H9 (cell line): ENCODE results near the gene TXNDC17. TPM values are rescaled to one million over a fixed set of nuclear protein-coding genes. Genes with fewer than 3 reads are reported as not detected.

Source experiments
- DNase-seq: peaks from one replicate; pipeline ENCODE4 v3.0.0-alpha.2; 2017
- H2AFZ ChIP-seq: one replicate; pipeline ENCODE4 v1.6.1; 2013; ENCODE audit warnings: mild to moderate bottlenecking, low read length, control low read depth, moderate library complexity
- H2AK5ac ChIP-seq: 2 replicates; pipeline ENCODE4 v1.6.1; 2013; ENCODE audit warnings: low read length, control low read depth, mixed read lengths; ENCODE audit not compliant: insufficient read length
- H2BK120ac ChIP-seq: one replicate; pipeline ENCODE4 v1.6.1; 2013; ENCODE audit warnings: low read depth, mild to moderate bottlenecking, low read length, control low read depth, inconsistent platforms; ENCODE audit not compliant: poor library complexity, severe bottlenecking
- H2BK12ac ChIP-seq: 2 replicates; pipeline ENCODE4 v1.6.1; 2013; ENCODE audit warnings: low read length, control low read depth, mixed read lengths, low read depth; ENCODE audit not compliant: insufficient read length
- H2BK15ac ChIP-seq: 2 replicates; pipeline ENCODE4 v1.6.1; 2013; ENCODE audit warnings: low read depth, low read length, control low read depth
- H2BK20ac ChIP-seq: one replicate; pipeline ENCODE4 v1.6.1; 2013; ENCODE audit warnings: low read depth, mild to moderate bottlenecking, low read length, control low read depth, inconsistent platforms; ENCODE audit not compliant: poor library complexity, severe bottlenecking
- H2BK5ac ChIP-seq: 2 replicates; pipeline ENCODE4 v1.6.1; 2013; ENCODE audit warnings: low read length, control low read depth, mixed read lengths; ENCODE audit not compliant: insufficient read length
- H3K14ac ChIP-seq: 2 replicates; pipeline ENCODE4 v1.6.1; 2013; ENCODE audit warnings: low read length, control low read depth; ENCODE audit not compliant: insufficient read depth
- H3K18ac ChIP-seq: 2 replicates; pipeline ENCODE4 v1.6.1; 2013; ENCODE audit warnings: low read depth, mild to moderate bottlenecking, mixed read lengths, low read length, control low read depth; ENCODE audit not compliant: insufficient read length
- H3K23ac ChIP-seq: 2 replicates; pipeline ENCODE4 v1.6.1; 2013; ENCODE audit warnings: low read length, control low read depth, mixed read lengths, low read depth; ENCODE audit not compliant: insufficient read length
- H3K23me2 ChIP-seq: 2 replicates; pipeline ENCODE4 v1.6.1; 2013; ENCODE audit warnings: low read depth, mild to moderate bottlenecking, mixed read lengths, low read length, control low read depth; ENCODE audit not compliant: insufficient read length, poor library complexity, severe bottlenecking
- H3K27ac ChIP-seq: 2 replicates; pipeline ENCODE4 v1.5.1; 2013; ENCODE audit warnings: low read length, control low read depth, mixed read lengths, low read depth; ENCODE audit not compliant: insufficient read length
- H3K27me3 ChIP-seq: 2 replicates; pipeline ENCODE4 v1.6.1; 2013; ENCODE audit warnings: low read length, control low read depth, inconsistent platforms; ENCODE audit not compliant: insufficient read depth
- H3K4ac ChIP-seq: 2 replicates; pipeline ENCODE4 v1.6.1; 2013; ENCODE audit warnings: low read depth, mild to moderate bottlenecking, control low read depth, inconsistent platforms, low read length, moderate library complexity
- H3K4me1 ChIP-seq: 2 replicates; pipeline ENCODE4 v1.6.1; 2013; ENCODE audit warnings: low read length, control low read depth, inconsistent platforms; ENCODE audit not compliant: insufficient read depth
- H3K4me2 ChIP-seq: 2 replicates; pipeline ENCODE4 v1.6.1; 2013; ENCODE audit warnings: low read length, control low read depth, mixed read lengths; ENCODE audit not compliant: insufficient read length, insufficient read depth
- H3K56ac ChIP-seq: 2 replicates; pipeline ENCODE4 v1.6.1; 2013; ENCODE audit warnings: low read depth, mild to moderate bottlenecking, mixed read lengths, low read length, control low read depth; ENCODE audit not compliant: insufficient read length
- H3K79me1 ChIP-seq: 2 replicates; pipeline ENCODE4 v1.6.1; 2013; ENCODE audit warnings: low read depth, mild to moderate bottlenecking, moderate library complexity, low read length, control low read depth, inconsistent platforms; ENCODE audit not compliant: insufficient read depth, poor library complexity, severe bottlenecking
- H3K79me2 ChIP-seq: 2 replicates; pipeline ENCODE4 v1.6.1; 2013; ENCODE audit warnings: low read length, control low read depth, inconsistent platforms; ENCODE audit not compliant: insufficient read depth
- H3K9ac ChIP-seq: 2 replicates; pipeline ENCODE4 v1.6.1; 2013; ENCODE audit warnings: low read length, control low read depth, mixed read lengths; ENCODE audit not compliant: insufficient read length; ENCODE audit errors: extremely low read depth
- H3K9me3 ChIP-seq: one replicate; pipeline ENCODE4 v1.6.1; 2013; ENCODE audit warnings: low read depth, low read length, inconsistent platforms; ENCODE audit not compliant: control insufficient read depth
- H3T11ph ChIP-seq: one replicate; pipeline ENCODE4 v1.6.1; 2013; ENCODE audit warnings: mild to moderate bottlenecking, low read length, control low read depth, inconsistent platforms
- H4K20me1 ChIP-seq: one replicate; pipeline ENCODE4 v1.6.1; 2013; ENCODE audit not compliant: control insufficient read depth, insufficient read length, insufficient read depth
- H4K5ac ChIP-seq: 2 replicates; pipeline ENCODE4 v1.6.1; 2013; ENCODE audit warnings: low read depth, mild to moderate bottlenecking, mixed read lengths, low read length, control low read depth; ENCODE audit not compliant: insufficient read length
- H4K8ac ChIP-seq: replicated peaks from 2 replicates; pipeline ENCODE4 v1.6.1; 2013; ENCODE audit warnings: low read length, control low read depth, mixed read lengths, low read depth; ENCODE audit not compliant: insufficient read length
- H4K91ac ChIP-seq: 2 replicates; pipeline ENCODE4 v1.6.1; 2013; ENCODE audit warnings: low read depth, mild to moderate bottlenecking, moderate library complexity, mixed read lengths, low read length, control low read depth; ENCODE audit not compliant: insufficient read length
- H3K27ac Mint-ChIP-seq, 3 experiments: 2 replicates in 2 of 3; 3 replicates in 1 of 3; pipeline ENCODE4 v1.8.0; 2020 to 2021; ENCODE audit warnings: mixed read lengths in 3 of 3, mild to moderate bottlenecking in 1 of 3, moderate library complexity in 1 of 3
- H3K27me3 Mint-ChIP-seq: 2 replicates; pipeline ENCODE4 v1.8.0; 2021; ENCODE audit warnings: low read depth, mild to moderate bottlenecking, moderate library complexity, mixed read lengths
- H3K36me3 Mint-ChIP-seq, 3 experiments: 2 replicates in 2 of 3; 3 replicates in 1 of 3; pipeline ENCODE4 v1.8.0; 2020 to 2021; ENCODE audit warnings: low read depth in 3 of 3, mixed read lengths in 3 of 3; ENCODE audit not compliant: insufficient read depth in 1 of 3
- H3K4me1 Mint-ChIP-seq, 2 experiments: 2 replicates each; pipeline ENCODE4 v1.8.0; 2020; ENCODE audit warnings: mixed read lengths in 2 of 2
- H3K4me3 Mint-ChIP-seq, 2 experiments: 2 replicates in 1 of 2; 3 replicates in 1 of 2; pipeline ENCODE4 v1.8.0; 2020 to 2021; ENCODE audit warnings: mild to moderate bottlenecking in 2 of 2, mixed read lengths in 2 of 2, moderate library complexity in 1 of 2
- H3K9me3 Mint-ChIP-seq, 2 experiments: 2 replicates in 1 of 2; 3 replicates in 1 of 2; pipeline ENCODE4 v1.8.0; 2020; ENCODE audit warnings: mild to moderate bottlenecking in 2 of 2, mixed read lengths in 2 of 2, moderate library complexity in 1 of 2
- CTCF ChIP-seq: fragments of 200-600 bp; sonication (generic); conservative IDR thresholded peaks from 3 replicates; pipeline ENCODE4 v1.8.0; 2021; ENCODE audit warnings: antibody characterized with exemption, mild to moderate bottlenecking
- WGBS: extraction: QIAGEN DNeasy Blood & Tissue Kit; methylation state at CpG from one replicate; pipeline ENCODE4 v1.1.7; 2013; ENCODE audit warnings: missing lambda C conversion rate, low lambda C conversion rate, mixed read lengths; ENCODE audit not compliant: insufficient read length; ENCODE audit errors: extremely low coverage; 5-methylcytosine and 5-hydroxymethylcytosine counted together
- total RNA-seq: library from RNA; stranded (reverse); gene quantifications from 2 replicates; pipeline ENCODE4 v1.2.1, GENCODE V29; 2021

The TXNDC17 gene
- total RNA-seq, 1 experiment from 2014 or later, result 170 TPM

GRCh38 chr17:6668727-6669425, 28.0 kb downstream of the TXNDC17 start:
- no peak overlapping the region for H3K23ac ChIP-seq
- Mint-ChIP-seq H3K27me3 (peaks cover 47% of the 10 kb centered on the region), H3K27ac (peak overlapping the region in 1 of 3 experiments; percentile 4; a peak in 1 of 7 replicates), H3K4me3 (no peak overlapping the region), H3K4me1 (peaks cover 0 to 4% of the 10 kb centered on the region in 2 experiments; a peak in 1 of 4 replicates), H3K36me3 (no peaks in the 10 kb centered on the region), H3K9me3 (no peaks in the 10 kb centered on the region)
- no peaks in the 10 kb centered on the region for H3K4me1 ChIP-seq
- H3K23me2 ChIP-seq, result no peaks in the 10 kb centered on the region
- no peak overlapping the region for H2BK12ac ChIP-seq
- no peak overlapping the region for H3T11ph ChIP-seq
- no peaks in the 10 kb centered on the region for H3K79me1 ChIP-seq
- no peak overlapping the region for H2BK20ac ChIP-seq
- H4K20me1 ChIP-seq, result no peaks in the 10 kb centered on the region
- H3K14ac ChIP-seq, result no peak overlapping the region
- peaks cover 4% of the 10 kb centered on the region for H3K27me3 ChIP-seq
- H2AFZ ChIP-seq, result no peak overlapping the region
- H3K9me3 ChIP-seq, result no peaks in the 10 kb centered on the region
- H3K79me2 ChIP-seq, result no peaks in the 10 kb centered on the region
- H3K9ac ChIP-seq, result no peak overlapping the region
- H3K4me2 ChIP-seq, result no peak overlapping the region
- no peak overlapping the region for H2BK120ac ChIP-seq
- H2BK15ac ChIP-seq, result no peak overlapping the region
- H3K18ac ChIP-seq, result no peak overlapping the region
- no peak overlapping the region for H4K91ac ChIP-seq
- no peak overlapping the region for H2BK5ac ChIP-seq
- H2AK5ac ChIP-seq, result no peak overlapping the region
- no peak overlapping the region for H4K8ac ChIP-seq
- H4K5ac ChIP-seq, result no peak overlapping the region
- H3K4ac ChIP-seq, result no peak overlapping the region
- TF ChIP-seq CTCF, result no peak
- peak; percentile 19 for DNase-seq
- H3K27ac ChIP-seq, result no peak overlapping the region
- no peak overlapping the region for H3K56ac ChIP-seq
- WGBS, result no CpG with 5 or more reads among the region's 14 CpGs
